HCT116 (cell line): ENCODE data around the gene PDXK.

Experiments used
- CBX3 ChIP-seq: IDR thresholded peaks from 2 replicates; pipeline ENCODE4 v1.6.1; 2012; ENCODE audit warnings: low read depth
- CTCF ChIP-seq, 3 experiments: fragments of 200-600 bp in 1 of 3; sonication (generic) in 1 of 3; IDR thresholded peaks in 2 of 3; conservative IDR thresholded peaks in 1 of 3; 2 replicates each; pipeline ENCODE4 v1.5.1; 2012 to 2017; ENCODE audit warnings: low read depth in 2 of 3, low read length in 2 of 3, antibody characterized with exemption in 1 of 3, borderline replicate concordance in 1 of 3, control low read depth in 1 of 3, mild to moderate bottlenecking in 1 of 3, mixed read lengths in 1 of 3, mixed run types in 1 of 3, moderate library complexity in 1 of 3; ENCODE audit not compliant: insufficient read depth in 1 of 3
- MAX ChIP-seq: IDR thresholded peaks from 2 replicates; pipeline ENCODE4 v1.6.1; 2012
- POLR2AphosphoS5 ChIP-seq: IDR thresholded peaks from 2 replicates; pipeline ENCODE4 v1.6.1; 2011; ENCODE audit warnings: mild to moderate bottlenecking, low read depth, low read length, moderate library complexity
- SRF ChIP-seq: IDR thresholded peaks from 2 replicates; pipeline ENCODE4 v1.6.1; 2012; ENCODE audit warnings: low read depth

- no peak for TF ChIP-seq MAX
- TF ChIP-seq CBX3: no peak
- TF ChIP-seq SRF: no peak
- TF ChIP-seq CTCF (IDR thresholded peaks at IDR 0.05 in 2 of 3, conservative IDR thresholded peaks at IDR 0.05 in 1 of 3; ENCODE audit: borderline replicate concordance in 1 of 3, insufficient read depth in 1 of 3, low read depth in 2 of 3, low read length in 2 of 3): no peak
- TF ChIP-seq POLR2AphosphoS5: no peak
Measured at GRCh38 chr21:43694437-43695079, 24.4 kb upstream of the PDXK start.
